Epithelial cell of prostate (primary cell): Measurements from ENCODE around the gene DOK3.

Experiments used
- DNase-seq: peaks from one replicate; pipeline ENCODE4 v3.0.0-alpha.2; 2011; ENCODE audit warnings: low read depth, low spot score
- H3K27ac ChIP-seq: fragments of 450-650 bp; 2 replicates; pipeline ENCODE4 v1.5.1; 2017; ENCODE audit warnings: mild to moderate bottlenecking

DOK3 gene

DNA sequence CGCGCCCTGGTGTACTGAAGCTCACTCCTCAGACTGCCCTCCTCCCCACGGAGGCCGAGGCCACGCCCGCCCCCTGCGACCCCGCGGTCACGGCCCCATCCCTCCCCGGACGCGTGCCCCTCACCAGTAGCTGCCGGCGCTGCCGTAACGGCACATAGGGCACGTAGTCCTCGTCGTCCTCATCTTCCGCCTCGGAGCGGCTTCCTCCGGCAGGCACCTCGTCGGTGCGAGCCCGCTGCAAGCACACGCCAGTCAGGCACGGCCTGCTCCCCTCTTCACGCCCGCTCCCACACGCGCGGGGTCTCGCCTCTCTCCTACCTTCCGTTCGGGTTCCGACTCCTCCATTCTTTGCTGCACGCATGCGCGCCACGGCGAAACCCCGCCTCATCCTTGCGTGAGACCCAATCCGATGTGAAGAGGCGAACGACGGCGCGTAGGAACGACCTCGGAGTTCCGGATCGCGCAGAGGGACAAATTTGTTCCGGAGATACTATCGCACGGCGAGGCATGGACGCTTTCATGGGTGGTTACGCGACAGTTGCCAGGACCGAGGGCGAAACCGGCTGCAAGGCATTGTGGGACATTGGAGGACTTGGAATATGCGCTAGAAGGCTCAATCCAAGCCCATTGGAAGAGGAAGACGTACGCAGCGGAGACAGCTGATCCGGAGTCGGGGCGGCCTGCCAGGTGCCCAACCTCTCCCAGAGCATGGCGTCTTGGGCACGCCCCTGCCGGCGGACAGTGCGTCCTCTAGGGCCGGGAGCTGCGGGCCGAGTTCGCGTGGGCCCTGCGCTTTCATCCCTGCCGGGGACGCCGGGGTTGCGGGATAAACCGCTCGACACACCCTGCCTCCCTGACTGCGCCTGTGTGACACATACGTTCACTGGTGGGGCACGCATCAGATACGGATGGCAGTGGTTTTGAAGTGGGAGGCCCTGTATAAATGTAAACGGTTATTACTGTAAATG is 7.3 kb upstream of the DOK3 start, which contains the start of gene DDX41:
Gene DDX41 (minus strand): TSS at position 361 of the 968 bp plus-strand sequence. CDS start 16 bp downstream, at position 345.
- DNase-seq, result peak; percentile 93
- H3K27ac ChIP-seq, result peak within 1 kb of the TSS; percentile 86

DNA sequence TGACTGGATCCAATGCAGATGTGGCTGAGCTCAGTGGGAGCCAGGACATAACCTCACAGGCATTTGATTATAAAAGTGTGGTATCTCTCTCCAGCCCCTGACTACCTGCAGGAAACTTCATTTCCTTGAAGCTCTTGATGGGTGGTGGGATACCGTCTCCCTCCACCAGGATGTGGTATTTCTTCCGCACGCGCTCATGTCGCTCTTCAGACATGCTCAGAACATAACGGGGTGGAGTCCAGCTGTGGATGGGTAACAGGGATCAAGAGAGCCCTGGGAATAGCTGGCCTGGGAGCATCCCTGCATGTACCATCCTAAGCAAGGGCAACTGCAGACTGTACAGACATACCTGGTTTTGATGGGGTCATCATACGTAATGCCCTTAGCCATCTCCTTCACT is 6.0 kb upstream of the DOK3 start:
- DNase-seq, result no peak
- no peak overlapping the region for H3K27ac ChIP-seq

DNA sequence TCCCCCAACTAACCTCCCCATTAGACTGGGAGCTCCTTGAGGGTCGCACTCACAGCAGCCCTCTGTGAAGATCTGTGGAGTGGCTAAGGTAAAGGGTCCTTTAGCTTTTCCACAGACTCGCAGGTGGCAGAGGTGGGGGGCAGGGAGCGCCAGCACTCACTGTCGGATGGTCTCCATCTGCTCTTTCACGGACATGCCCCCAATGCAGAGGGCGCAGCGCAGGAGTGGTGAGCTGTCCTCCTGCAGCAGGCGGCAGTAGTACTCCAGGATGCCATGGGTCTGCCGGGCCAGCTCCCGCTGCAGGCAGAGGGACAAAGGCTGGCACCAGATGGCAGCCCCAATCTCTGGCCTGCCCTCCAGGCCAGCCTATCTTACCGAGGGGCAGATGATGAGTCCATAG is 4.9 kb upstream of the DOK3 start:
- DNase-seq, result no peak
- no peak overlapping the region for H3K27ac ChIP-seq

DNA sequence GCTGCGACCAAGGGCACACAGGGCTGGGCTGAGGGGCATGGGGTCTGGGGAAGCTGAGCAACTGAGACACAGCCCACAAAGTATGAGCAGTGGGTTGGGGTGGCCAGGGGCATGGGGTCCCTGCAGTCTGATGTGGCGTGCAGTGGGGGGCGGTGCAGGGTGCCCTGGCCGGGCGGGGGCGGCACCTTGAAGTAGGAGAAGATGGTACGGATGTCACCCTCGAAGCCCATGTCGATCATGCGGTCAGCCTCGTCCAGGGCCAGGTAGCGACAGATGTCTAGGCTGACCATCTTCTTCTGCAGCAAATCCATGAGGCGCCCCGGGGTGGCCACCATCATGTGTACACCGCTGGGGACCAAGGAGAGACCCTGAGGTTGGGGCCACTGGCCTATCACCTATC is 3.9 kb upstream of the DOK3 start:
- no peak overlapping the region for H3K27ac ChIP-seq
- no peak for DNase-seq

DNA sequence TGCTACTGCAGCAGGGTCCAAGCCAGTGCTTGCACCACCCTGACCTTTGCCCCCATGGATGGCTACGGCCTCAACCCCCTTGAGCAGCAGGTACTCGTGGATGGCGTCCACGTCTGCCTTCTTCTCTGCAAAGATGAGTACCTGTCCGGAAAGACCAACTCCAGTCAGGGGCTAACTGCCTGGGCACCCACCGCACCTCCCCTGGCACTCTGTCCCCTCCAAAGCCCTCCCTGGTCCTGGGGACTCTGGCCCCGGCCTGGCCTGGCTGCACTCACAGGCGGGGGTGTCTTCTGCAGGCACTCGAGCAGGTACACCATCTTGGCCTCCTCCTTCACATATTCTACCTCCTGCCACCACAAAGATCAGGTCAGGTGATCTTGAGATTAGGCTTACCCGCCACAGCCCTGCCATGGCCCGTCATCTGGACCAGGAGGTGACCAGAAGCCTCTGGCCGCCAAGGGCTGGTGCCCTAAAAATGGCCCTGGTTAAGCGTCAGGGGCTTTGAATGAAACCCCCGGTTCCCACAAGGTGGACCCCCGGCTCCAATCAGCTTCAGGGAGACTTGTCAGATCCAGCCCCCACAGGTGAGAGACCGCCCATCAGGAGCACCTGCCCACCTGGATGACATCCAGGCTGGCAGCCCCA is 3.2 kb upstream of the DOK3 start:
- H3K27ac ChIP-seq, result no peak overlapping the region

DNA sequence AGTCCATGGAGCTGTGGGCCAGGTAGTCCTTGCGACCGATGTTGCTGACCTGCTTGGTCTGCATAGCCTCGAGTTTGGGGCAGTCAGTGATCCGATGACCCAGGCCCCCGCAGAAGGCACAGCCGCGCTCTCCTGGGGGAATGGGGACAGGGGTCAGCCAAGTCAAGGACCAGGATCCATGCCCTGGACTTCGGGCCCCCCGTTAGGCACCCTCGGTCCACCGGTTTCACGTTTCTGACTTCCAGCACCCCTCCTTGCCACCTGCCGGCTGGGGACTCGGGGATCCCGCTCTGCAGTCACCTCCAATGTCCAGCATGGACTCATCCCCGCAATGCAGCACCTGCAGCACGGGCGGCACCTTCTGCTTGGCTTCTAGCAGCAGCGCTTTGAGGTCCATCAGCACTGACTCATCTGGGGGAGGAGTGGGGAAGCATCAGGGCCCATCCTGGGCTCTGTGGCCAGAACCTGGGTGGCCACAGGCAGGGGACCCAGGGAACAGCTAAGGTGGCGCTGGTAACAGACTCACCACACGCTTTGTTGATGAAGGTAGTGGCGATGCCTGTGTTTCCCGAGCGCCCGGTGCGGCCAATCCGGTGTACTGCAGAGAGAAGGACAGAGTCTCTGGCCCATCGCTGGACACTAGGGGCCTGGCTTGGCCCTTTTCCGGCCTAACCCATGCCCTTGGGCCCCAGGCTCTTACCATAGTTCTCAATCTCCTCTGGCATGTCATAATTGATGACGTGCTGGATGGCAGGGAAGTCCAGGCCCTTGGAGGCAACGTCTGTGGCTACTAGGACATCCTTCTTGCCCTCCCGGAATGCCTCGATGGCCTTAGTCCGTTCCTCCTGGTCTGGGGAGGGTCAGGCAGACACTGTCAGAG is 2.4 kb upstream of the DOK3 start:
- H3K27ac ChIP-seq, result no peak overlapping the region
- DNase-seq, result no peak

More for the DNA sequence above, 3.2 kb upstream of the DOK3 start:
- no peak for DNase-seq

DNA sequence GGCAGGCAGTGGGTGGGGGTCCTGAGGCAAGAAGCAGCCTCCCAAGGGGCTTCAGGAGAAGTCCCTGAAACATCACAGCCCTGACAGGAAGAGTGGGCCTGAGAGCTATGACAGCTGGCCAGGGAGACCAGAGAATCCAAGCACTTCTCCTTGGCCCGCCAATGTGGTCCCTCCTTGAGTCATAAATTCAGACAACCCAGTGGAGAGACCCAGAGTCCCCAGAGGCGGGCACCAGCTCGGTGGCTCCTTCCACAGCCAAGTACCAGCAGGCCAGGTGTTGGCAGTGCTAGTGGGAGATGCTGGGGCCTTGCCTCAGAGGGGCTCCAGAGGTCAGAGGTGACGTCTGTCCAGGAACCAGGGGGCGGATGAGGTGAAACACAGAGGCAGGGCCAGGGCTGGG is 1.6 kb upstream of the DOK3 start:
- no peak overlapping the region for H3K27ac ChIP-seq
- no peak for DNase-seq

DNA sequence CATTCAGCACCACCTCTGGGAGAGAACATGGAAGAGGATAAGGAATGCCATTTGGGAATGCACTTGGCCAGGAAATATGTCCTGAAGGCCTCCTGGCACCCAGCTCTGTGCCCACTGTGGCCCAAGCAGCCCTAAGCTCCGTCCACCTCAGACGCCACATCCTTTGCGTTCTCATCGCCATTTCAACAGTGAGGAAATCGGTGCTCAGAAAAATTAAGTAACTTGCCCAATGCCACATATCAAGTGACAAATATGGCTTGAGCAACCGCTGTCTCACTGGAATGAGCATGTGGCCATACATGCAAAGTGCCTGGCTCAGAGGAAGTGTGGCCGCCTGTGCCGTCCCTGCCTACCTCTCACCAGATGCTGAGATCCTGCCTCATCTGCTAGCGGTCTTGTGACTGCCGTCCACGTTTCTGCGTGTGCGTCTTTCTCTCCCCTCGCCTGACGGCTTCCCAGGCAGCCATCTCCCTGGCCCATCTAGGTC is 984 bp upstream of the DOK3 start:
- no peak for DNase-seq
- H3K27ac ChIP-seq, result no peak overlapping the region

DNA sequence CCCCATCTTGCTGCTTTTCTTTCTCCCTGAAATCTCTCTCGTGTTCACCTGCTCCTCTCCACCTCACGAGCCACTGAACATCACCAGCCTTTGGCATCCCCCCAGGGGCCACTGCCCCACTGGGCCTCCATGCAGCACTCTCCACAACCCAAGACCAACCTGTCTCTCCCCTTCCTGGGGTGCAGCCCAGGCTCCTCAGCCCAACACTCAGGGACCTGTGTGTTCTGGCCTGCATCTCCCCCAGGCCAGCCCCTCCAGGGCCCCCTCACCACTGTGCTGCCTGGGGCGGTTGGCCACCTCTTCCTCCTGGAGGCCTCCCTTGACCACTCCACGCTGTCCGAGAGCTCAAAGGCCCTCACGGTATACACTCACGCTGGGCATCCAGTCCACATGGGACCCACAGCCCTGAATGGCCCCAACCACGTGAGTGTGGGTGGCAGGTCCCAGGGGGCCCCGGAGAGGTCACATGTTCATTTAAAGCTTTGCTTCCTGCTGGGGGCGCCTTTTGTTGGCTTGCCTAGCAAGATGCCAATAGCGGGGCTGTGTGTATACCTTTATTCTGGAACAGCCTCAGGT is 453 bp upstream of the DOK3 start:
- DNase-seq, result no peak
- H3K27ac ChIP-seq, result no peak overlapping the region

DNA sequence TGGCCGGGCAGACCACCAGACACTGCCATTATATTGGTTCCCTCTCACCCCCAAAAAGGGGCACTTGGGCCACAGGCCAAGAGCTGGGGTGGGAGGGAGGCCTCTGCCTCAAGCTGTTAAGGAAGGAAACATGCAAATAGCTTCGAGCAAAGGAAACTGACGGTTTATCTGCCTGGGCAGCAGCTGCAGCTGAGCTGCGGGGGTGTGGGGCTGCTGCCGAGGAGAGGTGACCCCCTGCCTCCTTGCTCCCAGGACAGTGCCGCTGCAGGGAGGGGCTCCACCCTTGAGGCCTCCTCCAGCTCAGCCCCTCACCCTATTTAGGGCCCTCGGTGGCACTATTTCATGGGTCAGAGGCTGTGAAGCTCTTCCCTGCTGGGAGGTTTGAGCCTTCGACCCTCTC is 789 bp downstream of the DOK3 start:
- no peak for DNase-seq
- H3K27ac ChIP-seq, result no peak overlapping the region

DNA sequence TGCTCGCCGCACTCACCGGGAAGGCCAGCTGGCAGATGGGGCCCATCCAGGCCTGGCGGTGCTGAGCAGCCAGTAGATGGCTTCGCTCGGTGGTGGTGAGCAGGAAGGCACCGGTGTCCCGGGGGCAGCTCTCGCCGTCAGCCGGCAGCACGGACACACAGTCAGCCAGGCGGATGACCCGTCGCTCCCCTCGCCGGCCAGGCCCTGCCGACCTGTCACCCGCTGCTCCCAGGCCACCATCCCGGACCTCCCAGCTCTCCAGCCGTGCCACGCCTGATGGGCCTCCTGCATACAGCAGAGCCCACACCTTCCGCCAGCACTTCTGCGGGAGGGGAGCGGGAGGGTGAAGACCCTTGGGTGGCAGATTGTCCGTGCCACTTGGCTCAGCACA is 1.4 kb downstream of the DOK3 start:
- no peak overlapping the region for H3K27ac ChIP-seq
- no peak for DNase-seq

DNA sequence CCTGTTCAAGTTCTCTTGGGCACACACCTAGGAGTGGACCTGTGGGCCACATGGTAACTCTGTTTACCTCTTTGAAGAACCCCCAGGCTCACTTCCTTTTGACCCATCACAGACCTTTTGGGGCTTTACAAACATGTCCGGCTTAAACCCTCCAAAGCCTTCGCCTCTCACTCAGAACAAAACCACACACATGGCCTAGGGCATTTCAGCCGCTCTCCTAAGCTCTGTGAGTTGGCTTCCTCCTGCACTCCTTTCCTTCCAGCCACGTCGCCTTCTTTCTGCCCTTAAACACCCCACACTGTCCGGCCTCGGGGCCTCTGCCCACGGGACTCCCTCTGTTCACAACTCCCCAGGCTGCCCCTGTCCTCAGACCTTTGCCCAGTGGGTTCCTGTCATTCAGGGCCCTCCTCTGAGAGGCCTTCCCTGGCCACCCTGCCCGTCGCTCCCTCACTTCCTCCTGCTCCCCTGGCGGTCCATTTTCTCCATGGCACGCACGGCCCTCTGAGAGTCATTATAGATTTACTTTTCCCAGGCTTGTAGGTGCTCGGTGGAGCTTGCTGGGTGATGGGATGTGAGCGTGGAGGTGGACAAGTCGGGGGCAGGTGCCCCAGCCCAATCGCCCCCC is 1.9 kb downstream of the DOK3 start:
- no peak overlapping the region for H3K27ac ChIP-seq
- no peak for DNase-seq

DNA sequence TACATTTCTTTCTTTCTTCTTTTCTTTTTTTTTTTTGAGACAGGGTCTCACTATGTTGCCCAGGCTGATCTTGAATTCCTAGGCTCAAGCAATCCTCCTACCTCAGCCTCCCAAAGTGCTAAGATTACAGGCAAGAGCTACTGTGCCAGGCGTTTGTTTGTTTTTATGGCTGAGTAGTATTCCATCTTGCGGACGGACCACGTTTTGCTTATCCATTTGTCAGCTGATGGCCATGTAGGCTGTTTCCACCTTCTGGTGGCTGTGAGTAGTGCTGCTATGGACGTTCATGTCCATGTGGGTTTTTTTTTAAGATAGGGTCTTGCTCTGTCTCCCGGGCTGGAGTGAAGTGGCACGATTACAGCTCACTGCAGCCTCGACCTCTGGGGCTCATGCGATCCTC is 2.5 kb downstream of the DOK3 start:
- H3K27ac ChIP-seq, result no peak overlapping the region
- no peak for DNase-seq

DNA sequence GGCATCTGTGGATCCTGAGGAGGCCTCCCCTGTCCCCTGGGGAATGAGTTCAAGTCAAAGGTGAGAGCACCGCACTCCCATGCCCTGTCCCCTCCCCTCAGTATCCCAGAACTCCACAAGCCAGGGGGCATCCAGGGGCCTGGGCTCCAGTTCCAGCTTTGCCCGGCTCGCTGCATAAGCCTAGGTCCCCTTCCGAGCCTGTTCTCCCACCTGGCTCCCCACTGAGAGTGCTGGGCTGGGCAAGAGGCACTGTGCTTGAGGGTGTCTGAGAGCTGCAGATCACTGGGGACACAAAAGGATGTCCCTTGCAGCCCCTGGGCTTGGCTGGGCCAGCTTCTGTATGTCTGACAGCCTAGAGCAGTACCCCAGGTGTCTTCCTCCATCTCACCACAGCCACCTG is 4.6 kb downstream of the DOK3 start:
- DNase-seq, result no peak
- H3K27ac ChIP-seq, result no peak overlapping the region

DNA sequence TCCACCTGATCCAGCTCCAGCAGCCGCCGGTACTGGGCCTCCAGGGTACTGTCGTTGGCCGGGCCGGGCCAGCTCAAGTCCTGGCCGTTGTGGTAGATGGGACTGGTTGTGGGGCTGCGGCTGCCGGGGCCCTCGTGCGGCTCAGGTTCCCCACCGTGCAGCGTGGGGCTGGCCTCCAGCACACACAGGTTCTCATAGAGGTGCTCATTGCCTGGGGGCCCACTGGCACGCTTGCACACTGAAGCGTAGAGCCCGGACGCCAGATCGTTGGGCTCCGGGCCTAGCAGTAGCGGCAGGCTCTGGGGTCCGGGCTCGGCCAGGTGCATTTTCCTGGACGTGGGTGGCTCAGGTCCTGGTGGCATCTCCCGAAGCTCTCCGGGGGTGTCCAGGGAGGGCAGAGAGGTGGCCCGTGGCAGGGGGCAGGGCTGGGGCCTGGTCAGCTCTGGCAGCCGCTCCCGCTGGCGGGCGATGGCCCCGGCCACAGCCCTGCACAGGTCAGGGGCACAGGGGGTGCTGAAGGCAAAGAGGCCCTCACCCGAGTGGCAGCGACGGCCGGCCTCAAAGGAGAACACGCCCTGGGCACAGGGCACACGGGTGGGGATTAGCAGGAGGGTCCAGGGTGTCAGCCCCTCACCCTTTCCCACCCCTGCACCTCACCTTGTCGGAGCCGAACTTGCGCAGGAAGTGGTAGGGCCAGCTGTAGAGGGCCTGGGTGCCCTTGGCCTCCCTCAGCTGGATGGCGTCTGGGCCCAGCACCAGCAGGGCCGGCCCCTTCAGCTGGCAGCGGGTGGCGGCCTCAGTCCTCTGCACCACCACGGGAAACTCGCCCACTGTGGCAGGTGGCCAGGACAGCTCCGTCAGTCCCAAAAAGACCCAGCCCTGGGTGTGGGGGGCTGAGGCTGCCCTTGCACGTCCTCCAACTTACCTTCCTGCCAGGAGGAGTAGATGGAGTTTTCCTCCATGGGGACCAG is 5.3 kb downstream of the DOK3 start:
- DNase-seq, result no peak
- H3K27ac ChIP-seq, result no peak overlapping the region

DNA sequence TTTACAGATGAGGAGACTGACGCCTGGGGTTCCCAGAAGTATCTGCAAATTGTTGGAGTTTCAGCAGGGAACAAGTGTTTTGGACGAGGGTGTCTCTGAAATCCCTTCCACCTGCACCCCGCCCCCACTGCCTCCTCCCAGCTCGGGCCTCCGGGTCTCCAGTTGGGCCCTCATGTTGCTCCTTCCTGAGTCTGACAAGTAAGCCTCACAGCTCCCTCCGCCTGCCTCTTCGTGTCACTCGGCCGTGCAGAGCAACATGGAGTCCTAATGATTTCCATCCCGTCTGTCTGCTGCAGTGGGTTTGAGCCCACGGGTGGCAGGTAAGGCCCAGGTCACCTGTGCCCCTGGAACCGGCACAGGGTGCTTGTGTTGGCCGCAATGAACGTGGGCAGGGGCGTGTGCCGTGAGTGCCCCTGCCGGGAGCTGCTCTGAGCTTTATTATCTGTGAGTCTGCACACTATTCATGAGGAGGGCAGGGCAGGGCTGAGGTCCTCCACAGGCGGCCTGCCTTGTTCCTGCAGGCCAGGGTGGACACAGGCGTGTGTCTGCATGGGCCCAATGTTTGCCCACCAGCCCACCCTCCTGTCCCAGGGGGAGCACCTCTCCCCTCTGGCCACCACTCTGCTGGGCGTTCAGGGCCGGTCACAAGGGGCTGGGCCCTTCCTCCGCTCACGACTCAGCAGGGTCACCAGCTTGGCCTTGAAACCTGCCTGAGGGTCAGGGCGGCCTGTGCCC is 6.1 kb downstream of the DOK3 start:
- no peak for DNase-seq
- no peak overlapping the region for H3K27ac ChIP-seq

DNA sequence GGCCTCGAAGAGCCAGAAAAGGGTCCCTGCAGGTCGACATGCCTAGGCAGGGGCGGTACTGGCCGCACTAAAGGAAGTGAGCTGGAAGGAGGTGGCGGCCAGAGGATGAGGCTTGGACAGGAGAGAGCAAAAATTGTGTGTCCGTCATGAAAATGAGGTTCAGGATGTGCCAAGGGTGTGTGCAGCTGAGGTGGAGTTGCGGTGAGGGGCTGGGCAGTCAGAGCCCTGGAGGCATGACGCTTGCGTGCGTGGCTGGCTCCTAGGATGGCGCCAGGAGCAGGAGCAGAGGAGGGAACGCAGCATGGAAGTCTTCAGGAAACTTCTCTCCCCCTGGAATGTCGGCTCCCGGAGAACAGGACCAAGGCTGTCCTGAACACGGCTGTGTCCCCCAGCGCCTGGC is 6.7 kb downstream of the DOK3 start:
- H3K27ac ChIP-seq, result no peak overlapping the region
- DNase-seq, result no peak
